HCT116 (cell line): ENCODE results near the gene WDSUB1. TPM values are rescaled to one million over a fixed set of nuclear protein-coding genes. Genes with fewer than 3 reads are reported as not detected.

Experiments
- ATAC-seq: fragments of 200-7000 bp; cut with Tn5 transposase; 2 replicates; pipeline ENCODE4 v1.9.1; 2020; ENCODE audit warnings: mild to moderate bottlenecking, moderate library complexity
- BruUV-seq: library from RNA; stranded (reverse); fragments of 400-500 nt; replicated peaks from 2 replicates; lab custom pipeline; 2021; lab: Mats Ljungman, UMichigan
- CTCF ChIA-PET: fragments of 300-600 bp; sonication (Branson Sonifier 250); formaldehyde crosslinking; loops from one replicate; lab custom pipeline; 2021; ENCODE audit warnings: antibody characterized with exemption; lab: Charles Lee
- POLR2A ChIA-PET: fragments of 300-600, 350-600 bp; sonication (Branson Sonifier 250); formaldehyde crosslinking; loops from one replicate; lab custom pipeline; 2021; ENCODE audit warnings: antibody characterized with exemption; lab: Charles Lee
- RAD21 ChIA-PET, 2 experiments: fragments of 300-600 bp; sonication (Branson Sonifier 250); formaldehyde crosslinking; loops; one replicate each; lab custom pipeline; 2023; ENCODE audit warnings: low total read pairs in 2 of 2; ENCODE audit not compliant: uncharacterized antibody in 2 of 2, unreplicated experiment in 2 of 2, low non-redundant PET in 1 of 2; lab: Charles Lee
- DNase-seq: peaks from one replicate; pipeline ENCODE4 v3.0.0-alpha.2; 2010; ENCODE audit warnings: low read depth, low spot score
- H2AFZ ChIP-seq: fragments of 200-600 bp; shearing (Covaris generic), sonication (generic); 2 replicates; pipeline ENCODE4 v1.6.1; 2017; ENCODE audit warnings: low read depth, mixed run types, mixed read lengths, antibody characterized with exemption, low read length; ENCODE audit not compliant: poor library complexity, severe bottlenecking
- H3K27ac ChIP-seq: 2 replicates; pipeline ENCODE4 v1.5.1; 2012; ENCODE audit warnings: low read depth, low read length
- H3K27me3 ChIP-seq: fragments of 200-600 bp; sonication (generic); 2 replicates; pipeline ENCODE4 v1.6.1; 2016; ENCODE audit warnings: mixed run types, low read length, mixed read lengths; ENCODE audit not compliant: insufficient read depth
- H3K36me3 ChIP-seq, 2 experiments: fragments of 200-500 bp in 1 of 2; fragments of 200-600 bp in 1 of 2; sonication (Bioruptor generic) in 1 of 2; sonication (generic) in 1 of 2; 2 replicates each; pipeline versions ENCODE4 v1.5.1 to v1.6.1; 2014 to 2016; ENCODE audit warnings: low read length in 2 of 2, inconsistent platforms in 1 of 2, mixed read lengths in 1 of 2, mixed run types in 1 of 2; ENCODE audit not compliant: insufficient read depth in 2 of 2, control insufficient read depth in 1 of 2
- H3K4me1 ChIP-seq, 2 experiments: fragments of 200-600 bp in 1 of 2; sonication (generic) in 1 of 2; 2 replicates each; pipeline versions ENCODE4 v1.5.1 to v1.6.1; 2012 to 2017; ENCODE audit warnings: low read length in 2 of 2, inconsistent platforms in 1 of 2, mild to moderate bottlenecking in 1 of 2, mixed read lengths in 1 of 2, mixed run types in 1 of 2, moderate library complexity in 1 of 2; ENCODE audit not compliant: insufficient read depth in 2 of 2, control insufficient read depth in 1 of 2
- H3K4me2 ChIP-seq: fragments of 200-600 bp; sonication (generic); 2 replicates; pipeline ENCODE4 v1.6.1; 2017; ENCODE audit warnings: mixed run types, low read length, mixed read lengths
- H3K4me3 ChIP-seq, 2 experiments: fragments of 200-600 bp in 1 of 2; sonication (generic) in 1 of 2; replicated peaks in 1 of 2; 2 replicates each; pipeline ENCODE4 v1.5.1; 2011 to 2016; ENCODE audit warnings: low read length in 2 of 2, control low read depth in 1 of 2, low read depth in 1 of 2, mild to moderate bottlenecking in 1 of 2, mixed read lengths in 1 of 2, mixed run types in 1 of 2
- H3K79me2 ChIP-seq: fragments of 200-600 bp; sonication (generic); 2 replicates; pipeline ENCODE4 v1.6.1; 2017; ENCODE audit warnings: mild to moderate bottlenecking, mixed run types, low read length, moderate library complexity, mixed read lengths; ENCODE audit not compliant: insufficient read depth
- H3K9ac ChIP-seq: fragments of 200-600 bp; sonication (generic); 2 replicates; pipeline ENCODE4 v1.6.1; 2016; ENCODE audit warnings: low read length, mixed read lengths
- H3K9me2 ChIP-seq: fragments of 200-600 bp; sonication (generic), shearing (Covaris generic); 2 replicates; pipeline ENCODE4 v1.6.1; 2017; ENCODE audit warnings: mixed run types, mild to moderate bottlenecking, moderate library complexity; ENCODE audit not compliant: insufficient read depth
- H3K9me3 ChIP-seq, 2 experiments: fragments of 200-500 bp in 1 of 2; fragments of 200-600 bp in 1 of 2; sonication (Bioruptor generic) in 1 of 2; sonication (generic) in 1 of 2; 2 replicates each; pipeline ENCODE4 v1.6.1; 2014 to 2017; ENCODE audit warnings: low read length in 2 of 2, mixed read lengths in 2 of 2, inconsistent platforms in 1 of 2, low read depth in 1 of 2, mild to moderate bottlenecking in 1 of 2, mixed run types in 1 of 2, moderate library complexity in 1 of 2; ENCODE audit not compliant: control insufficient read depth in 1 of 2, insufficient read depth in 1 of 2
- H4K20me1 ChIP-seq: fragments of 200-600 bp; sonication (generic), shearing (Covaris generic); 2 replicates; pipeline ENCODE4 v1.6.1; 2017; ENCODE audit warnings: mixed run types, mild to moderate bottlenecking, moderate library complexity; ENCODE audit not compliant: insufficient read depth
- FOSL1 ChIP-seq: IDR thresholded peaks from 2 replicates; pipeline ENCODE4 v1.6.1; 2012; ENCODE audit warnings: low read depth
- POLR2A ChIP-seq: IDR thresholded peaks from 2 replicates; pipeline ENCODE4 v1.7.0; 2011; ENCODE audit warnings: borderline replicate concordance; ENCODE audit not compliant: insufficient read depth, insufficient read length; ENCODE audit errors: extremely low read depth
- RAD21 ChIP-seq: IDR thresholded peaks from 2 replicates; pipeline ENCODE4 v1.6.1; 2012; ENCODE audit warnings: low read depth, mild to moderate bottlenecking
- SIN3A ChIP-seq: IDR thresholded peaks from 2 replicates; pipeline ENCODE4 v1.6.1; 2012; ENCODE audit warnings: low read depth
- SRF ChIP-seq: IDR thresholded peaks from 2 replicates; pipeline ENCODE4 v1.6.1; 2012; ENCODE audit warnings: low read depth
- YY1 ChIP-seq: IDR thresholded peaks from 2 replicates; pipeline ENCODE4 v1.6.1; 2011; ENCODE audit warnings: low read length, low read depth, moderate library complexity, mild to moderate bottlenecking; ENCODE audit not compliant: insufficient replicate concordance; ENCODE audit errors: extremely low read depth
- intact Hi-C: fragments of 100-400 bp; cut with micrococcal nuclease; formaldehyde crosslinking; loops from 2 replicates; pipeline ENCODE4 v1.10.0; 2022
- total RNA-seq: library from RNA; stranded (reverse); gene quantifications from one replicate; pipeline ENCODE4 v1.2.1, GENCODE V29; 2021; ENCODE audit not compliant: unreplicated experiment
- TF ChIP-seq, protein P1 (sequence below): IDR thresholded peaks from 2 replicates; pipeline ENCODE4 v1.6.1; 2012
- TF ChIP-seq, protein P2 (sequence below), 3 experiments: fragments of 200-600 bp in 1 of 3; sonication (generic) in 1 of 3; IDR thresholded peaks in 2 of 3; conservative IDR thresholded peaks in 1 of 3; 2 replicates each; pipeline ENCODE4 v1.5.1; 2012 to 2017; ENCODE audit warnings: low read depth in 2 of 3, low read length in 2 of 3, antibody characterized with exemption in 1 of 3, borderline replicate concordance in 1 of 3, control low read depth in 1 of 3, mild to moderate bottlenecking in 1 of 3, mixed read lengths in 1 of 3, mixed run types in 1 of 3, moderate library complexity in 1 of 3; ENCODE audit not compliant: insufficient read depth in 1 of 3

Gene WDSUB1
- total RNA-seq, 1 experiment from 2014 or later = 8.8 TPM

- POLR2A ChIA-PET = no interaction called here
- no peaks in the 10 kb centered on the region for H3K9me2 ChIP-seq
- no peak for ATAC-seq
- H3K4me1 ChIP-seq = no peaks in the 10 kb centered on the region
- H3K27ac ChIP-seq = no peak overlapping the region
- no peak overlapping the region for H3K9ac ChIP-seq
- no peak for DNase-seq
- no peak overlapping the region for H3K4me2 ChIP-seq
- TF ChIP-seq YY1 (no peak), SRF (no peak), RAD21 (no peak), SIN3A (no peak), POLR2A (no peak), FOSL1 (no peak)
- TF ChIP-seq, protein P1, sequence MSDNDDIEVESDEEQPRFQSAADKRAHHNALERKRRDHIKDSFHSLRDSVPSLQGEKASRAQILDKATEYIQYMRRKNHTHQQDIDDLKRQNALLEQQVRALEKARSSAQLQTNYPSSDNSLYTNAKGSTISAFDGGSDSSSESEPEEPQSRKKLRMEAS = no peak
- TF ChIP-seq, protein P2, sequence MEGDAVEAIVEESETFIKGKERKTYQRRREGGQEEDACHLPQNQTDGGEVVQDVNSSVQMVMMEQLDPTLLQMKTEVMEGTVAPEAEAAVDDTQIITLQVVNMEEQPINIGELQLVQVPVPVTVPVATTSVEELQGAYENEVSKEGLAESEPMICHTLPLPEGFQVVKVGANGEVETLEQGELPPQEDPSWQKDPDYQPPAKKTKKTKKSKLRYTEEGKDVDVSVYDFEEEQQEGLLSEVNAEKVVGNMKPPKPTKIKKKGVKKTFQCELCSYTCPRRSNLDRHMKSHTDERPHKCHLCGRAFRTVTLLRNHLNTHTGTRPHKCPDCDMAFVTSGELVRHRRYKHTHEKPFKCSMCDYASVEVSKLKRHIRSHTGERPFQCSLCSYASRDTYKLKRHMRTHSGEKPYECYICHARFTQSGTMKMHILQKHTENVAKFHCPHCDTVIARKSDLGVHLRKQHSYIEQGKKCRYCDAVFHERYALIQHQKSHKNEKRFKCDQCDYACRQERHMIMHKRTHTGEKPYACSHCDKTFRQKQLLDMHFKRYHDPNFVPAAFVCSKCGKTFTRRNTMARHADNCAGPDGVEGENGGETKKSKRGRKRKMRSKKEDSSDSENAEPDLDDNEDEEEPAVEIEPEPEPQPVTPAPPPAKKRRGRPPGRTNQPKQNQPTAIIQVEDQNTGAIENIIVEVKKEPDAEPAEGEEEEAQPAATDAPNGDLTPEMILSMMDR (IDR thresholded peaks at IDR 0.05 in 2 of 3, conservative IDR thresholded peaks at IDR 0.05 in 1 of 3; ENCODE audit: borderline replicate concordance in 1 of 3, insufficient read depth in 1 of 3, low read depth in 2 of 3, low read length in 2 of 3) = no peak
- TF ChIP-seq, all 23 proteins: peak for 0
- ChIA-PET RAD21 (no interaction called here), CTCF (no interaction called here)
- intact Hi-C loops = no loop called here
- Histone ChIP-seq H3K27me3 (no peaks in the 10 kb centered on the region), H3K9me3 (no peaks in the 10 kb centered on the region), H3K4me3 (no peak overlapping the region), H3K79me2 (no peaks in the 10 kb centered on the region), H4K20me1 (no peaks in the 10 kb centered on the region), H2AFZ (no peak overlapping the region), H3K36me3 (peaks cover 4 to 5% of the 10 kb centered on the region in 2 experiments; a peak in 2 of 4 replicates)
- no TSS peak for BruUV-seq
Observed at GRCh38 chr2:159192371-159192918, 94.1 kb downstream of the WDSUB1 start.
